H1 (cell line): Measurements from ENCODE around the gene ST8SIA2. TPM values are rescaled to one million over a fixed set of nuclear protein-coding genes. Genes with fewer than 3 reads are reported as not detected.

Experiments
- CTCF ChIA-PET: fragments of 300-600 bp; sonication (Branson Sonifier 250); formaldehyde crosslinking; loops from one replicate; lab custom pipeline; 2021; ENCODE audit not compliant: partially characterized antibody; lab: Charles Lee
- POLR2A ChIA-PET: fragments of 300-600 bp; sonication (Branson Sonifier 250); formaldehyde crosslinking; loops from one replicate; lab custom pipeline; 2021; ENCODE audit warnings: inconsistent platforms; ENCODE audit not compliant: partially characterized antibody; lab: Charles Lee
- DNase-seq, 2 experiments: peaks; one replicate each; pipeline versions ENCODE4 v3.0.0 to v3.0.0-alpha.2; 2010 to 2022; ENCODE audit warnings: low spot score in 2 of 2, low read depth in 1 of 2, mixed read lengths in 1 of 2
- FAIRE-seq: peaks from 2 replicates; lab custom pipeline; 2011; peaks lifted over from hg19 to GRCh38; lab: Jason Lieb, UNC
- H2AFZ ChIP-seq: 2 replicates; pipeline ENCODE4 v1.8.1; 2012; ENCODE audit warnings: low read length, inconsistent platforms
- H2AK5ac ChIP-seq: 2 replicates; pipeline ENCODE4 v1.6.1; 2013; ENCODE audit warnings: low read depth, low read length
- H2BK120ac ChIP-seq: replicated peaks from 2 replicates; pipeline ENCODE3; 2013; ENCODE audit warnings: low read depth, low read length, inconsistent platforms
- H2BK12ac ChIP-seq: 2 replicates; pipeline ENCODE4 v1.6.1; 2013; ENCODE audit warnings: low read depth, low read length
- H2BK15ac ChIP-seq: 2 replicates; pipeline ENCODE4 v1.6.1; 2013; ENCODE audit warnings: low read length
- H2BK20ac ChIP-seq: 2 replicates; pipeline ENCODE4 v1.6.1; 2013; ENCODE audit warnings: low read length
- H2BK5ac ChIP-seq: 2 replicates; pipeline ENCODE4 v1.6.1; 2013; ENCODE audit warnings: low read depth, low read length
- H3K14ac ChIP-seq: 2 replicates; pipeline ENCODE4 v1.6.1; 2013; ENCODE audit warnings: inconsistent platforms; ENCODE audit not compliant: insufficient read length
- H3K18ac ChIP-seq: 2 replicates; pipeline ENCODE4 v1.6.1; 2013; ENCODE audit warnings: low read length; ENCODE audit errors: extremely low read depth
- H3K23ac ChIP-seq: 2 replicates; pipeline ENCODE4 v1.6.1; 2013; ENCODE audit warnings: inconsistent platforms; ENCODE audit not compliant: insufficient read length
- H3K23me2 ChIP-seq: 2 replicates; pipeline ENCODE4 v1.6.1; 2013; ENCODE audit warnings: low read depth, low read length
- H3K27ac ChIP-seq: 2 replicates; pipeline ENCODE4 v1.6.1; 2011; ENCODE audit warnings: low read depth, low read length, inconsistent platforms
- H3K27me3 ChIP-seq, 4 experiments: replicated peaks in 1 of 4; 1 replicate in 1 of 4; 2 replicates in 3 of 4; pipeline versions ENCODE4 v1.6.1 to v1.8.1; 2011 to 2013; ENCODE audit warnings: low read length in 3 of 4, mild to moderate bottlenecking in 3 of 4, inconsistent platforms in 2 of 4, mixed read lengths in 2 of 4, moderate library complexity in 1 of 4; ENCODE audit not compliant: control insufficient read depth in 3 of 4, insufficient read depth in 3 of 4; ENCODE audit errors: extremely low read depth in 1 of 4
- H3K36me3 ChIP-seq, 4 experiments: 2 replicates each; pipeline versions ENCODE4 v1.6.1 to v1.8.1; 2011 to 2013; ENCODE audit warnings: mild to moderate bottlenecking in 4 of 4, low read length in 3 of 4, moderate library complexity in 2 of 4, control low read depth in 1 of 4, inconsistent platforms in 1 of 4; ENCODE audit not compliant: insufficient read depth in 4 of 4, control insufficient read depth in 2 of 4
- H3K4ac ChIP-seq: replicated peaks from 2 replicates; pipeline ENCODE3; 2013; ENCODE audit warnings: low read length, low read depth, mixed read lengths, inconsistent platforms; ENCODE audit not compliant: insufficient read length
- H3K4me1 ChIP-seq, 4 experiments: replicated peaks in 1 of 4; 1 replicate in 1 of 4; 2 replicates in 3 of 4; pipeline versions ENCODE4 v1.6.1 to v1.8.1; 2011 to 2013; ENCODE audit warnings: low read length in 3 of 4, inconsistent platforms in 2 of 4, mixed read lengths in 1 of 4; ENCODE audit not compliant: insufficient read depth in 4 of 4, control insufficient read depth in 3 of 4
- H3K4me2 ChIP-seq, 2 experiments: 2 replicates each; pipeline versions ENCODE4 v1.6.1 to v1.8.1; 2011 to 2013; ENCODE audit warnings: low read depth in 2 of 2, low read length in 2 of 2, control low read depth in 1 of 2, inconsistent platforms in 1 of 2, mild to moderate bottlenecking in 1 of 2; ENCODE audit not compliant: insufficient read depth in 1 of 2
- H3K4me3 ChIP-seq, 4 experiments: fragments of 200-600, 300-600 bp in 1 of 4; sonication (generic), shearing (Covaris generic), sonication (Bioruptor Twin) in 1 of 4; 2 replicates each; pipeline versions ENCODE4 v1.5.1 to v1.8.1; 2011 to 2016; ENCODE audit warnings: low read length in 4 of 4, low read depth in 3 of 4, control low read depth in 2 of 4, inconsistent platforms in 2 of 4, mild to moderate bottlenecking in 2 of 4, mixed read lengths in 1 of 4, moderate library complexity in 1 of 4; ENCODE audit not compliant: insufficient read depth in 2 of 4; ENCODE audit errors: extremely low read depth in 1 of 4
- H3K56ac ChIP-seq: replicated peaks from 2 replicates; pipeline ENCODE3; 2013; ENCODE audit warnings: low read depth, mild to moderate bottlenecking, mixed read lengths, low read length, inconsistent platforms; ENCODE audit not compliant: insufficient read length
- H3K79me1 ChIP-seq: 2 replicates; pipeline ENCODE4 v1.6.1; 2013; ENCODE audit warnings: low read depth, low read length, control low read depth
- H3K79me2 ChIP-seq, 2 experiments: 2 replicates each; pipeline versions ENCODE4 v1.6.1 to v1.8.1; 2012 to 2013; ENCODE audit warnings: low read length in 2 of 2, mild to moderate bottlenecking in 2 of 2, inconsistent platforms in 1 of 2; ENCODE audit not compliant: insufficient read depth in 2 of 2, control insufficient read depth in 1 of 2
- H3K9ac ChIP-seq, 4 experiments: replicated peaks in 1 of 4; 1 replicate in 1 of 4; 2 replicates in 3 of 4; pipeline versions ENCODE4 v1.6.1 to v1.8.1; 2011 to 2013; ENCODE audit warnings: low read depth in 3 of 4, low read length in 3 of 4, control low read depth in 2 of 4, mild to moderate bottlenecking in 2 of 4, moderate library complexity in 2 of 4, inconsistent platforms in 1 of 4; ENCODE audit errors: extremely low read depth in 1 of 4
- H3K9me3 ChIP-seq, 2 experiments: 2 replicates each; pipeline versions ENCODE4 v1.6.1 to v1.8.1; 2012 to 2013; ENCODE audit warnings: mild to moderate bottlenecking in 2 of 2, moderate library complexity in 2 of 2, control low read depth in 1 of 2, inconsistent platforms in 1 of 2, low read depth in 1 of 2, low read length in 1 of 2, mixed read lengths in 1 of 2; ENCODE audit not compliant: insufficient read depth in 2 of 2
- H4K20me1 ChIP-seq, 2 experiments: replicated peaks in 1 of 2; 2 replicates each; pipeline versions ENCODE3 to v1.8.1; 2011 to 2013; ENCODE audit warnings: inconsistent platforms in 2 of 2, low read length in 2 of 2, mild to moderate bottlenecking in 1 of 2; ENCODE audit not compliant: insufficient read depth in 2 of 2, control insufficient read depth in 1 of 2
- H4K5ac ChIP-seq: 2 replicates; pipeline ENCODE4 v1.6.1; 2013; ENCODE audit warnings: low read length, low read depth, mixed read lengths, inconsistent platforms; ENCODE audit not compliant: insufficient read length
- H4K8ac ChIP-seq: 2 replicates; pipeline ENCODE4 v1.8.0; 2013; ENCODE audit warnings: mild to moderate bottlenecking, moderate library complexity, low read length, inconsistent platforms; ENCODE audit not compliant: insufficient read depth; ENCODE audit errors: extremely low read depth
- H4K91ac ChIP-seq: replicated peaks from 2 replicates; pipeline ENCODE3; 2013; ENCODE audit warnings: low read length, mixed read lengths, inconsistent platforms; ENCODE audit not compliant: insufficient read length
- BCL11A ChIP-seq, 2 experiments: IDR thresholded peaks; one replicate each; pipeline ENCODE4 v1.6.1; 2011; ENCODE audit warnings: low read depth in 2 of 2, low read length in 2 of 2, mild to moderate bottlenecking in 2 of 2
- CHD1 ChIP-seq: IDR thresholded peaks from 2 replicates; pipeline ENCODE4 v1.6.1; 2012; ENCODE audit warnings: low read depth, low read length, improper control_type of control experiment
- CHD2 ChIP-seq: IDR thresholded peaks from 2 replicates; pipeline ENCODE4 v1.6.1; 2012; ENCODE audit warnings: low read length, improper control_type of control experiment
- HDAC2 ChIP-seq, 2 experiments: fragments of 300-600 bp in 1 of 2; sonication (generic) in 1 of 2; IDR thresholded peaks; 2 replicates each; pipeline ENCODE4 v1.6.1; 2011 to 2012; ENCODE audit warnings: low read depth in 2 of 2, low read length in 2 of 2, mild to moderate bottlenecking in 2 of 2, moderate library complexity in 2 of 2, borderline replicate concordance in 1 of 2, inconsistent platforms in 1 of 2
- JUND ChIP-seq: IDR thresholded peaks from 2 replicates; pipeline ENCODE4 v1.6.1; 2011; ENCODE audit warnings: mild to moderate bottlenecking, improper control_type of control experiment, low read length
- NANOG ChIP-seq: IDR thresholded peaks from 2 replicates; pipeline ENCODE4 v1.6.1; 2011; ENCODE audit warnings: low read length, low read depth, mild to moderate bottlenecking, inconsistent platforms; ENCODE audit not compliant: insufficient read depth, poor library complexity, severe bottlenecking
- RNF2 ChIP-seq: fragments of 200-900, 300-1000 bp; sonication (generic); IDR thresholded peaks from 2 replicates; pipeline ENCODE4 v1.7.1; 2016; ENCODE audit warnings: borderline replicate concordance, low read depth, mild to moderate bottlenecking, antibody characterized with exemption, low read length; ENCODE audit not compliant: poor library complexity, severe bottlenecking; ENCODE audit errors: missing control alignments
- SIN3A ChIP-seq, 2 experiments: IDR thresholded peaks in 1 of 2; conservative IDR thresholded peaks in 1 of 2; 2 replicates each; pipeline ENCODE4 v1.6.1; 2011 to 2012; ENCODE audit warnings: low read length in 2 of 2, improper control_type of control experiment in 1 of 2, low read depth in 1 of 2, mild to moderate bottlenecking in 1 of 2
- SIRT6 ChIP-seq: IDR thresholded peaks from one replicate; pipeline ENCODE4 v1.7.1; 2012; ENCODE audit warnings: low read length, inconsistent platforms
- SP4 ChIP-seq: IDR thresholded peaks from 2 replicates; pipeline ENCODE4 v1.6.1; 2012; ENCODE audit warnings: low read length, inconsistent platforms
- TAF7 ChIP-seq: optimal IDR thresholded peaks from 2 replicates; pipeline ENCODE3; 2011; ENCODE audit warnings: low read depth, mild to moderate bottlenecking, inconsistent platforms, low read length, moderate library complexity, borderline replicate concordance
- TCF12 ChIP-seq: IDR thresholded peaks from 2 replicates; pipeline ENCODE4 v1.6.1; 2011; ENCODE audit warnings: low read depth, mild to moderate bottlenecking, low read length
- WGBS, 2 experiments: shearing (Covaris generic) in 1 of 2; methylation state at CpG; one replicate each; pipeline versions ENCODE4 v1.1.6 to v1.1.7; 2013 to 2015; ENCODE audit warnings: low lambda C conversion rate in 2 of 2, mixed read lengths in 2 of 2, inconsistent platforms in 1 of 2, low coverage in 1 of 2, missing lambda C conversion rate in 1 of 2; ENCODE audit not compliant: insufficient replicate concordance in 2 of 2, insufficient coverage in 1 of 2, insufficient read length in 1 of 2; ENCODE audit errors: extremely low coverage in 1 of 2, missing lambda C conversion rate in 1 of 2; 5-methylcytosine and 5-hydroxymethylcytosine counted together
- polyA plus RNA-seq, 7 experiments: library from polyadenylated mRNA; depleted of rRNA in 3 of 7; stranded (reverse) in 5 of 7; unstranded in 2 of 7; fragments of >200 nt in 5 of 7; fragments of 200-250 nt in 2 of 7; gene quantifications; 1 replicate in 5 of 7; 2 replicates in 1 of 7; 4 replicates in 1 of 7; pipeline versions ENCODE4 v1.2.1 to v1.2.3, GENCODE V29; 2011 to 2013; ENCODE audit warnings: missing spikeins in 2 of 7, mixed read lengths in 2 of 7
- total RNA-seq: library from RNA; stranded (reverse); fragmentation: NEBNext Ultra II Directional; extraction: Animal tissue kit (Norgen Biotek cat#: 25700); gene quantifications from 2 replicates; pipeline ENCODE4 v1.2.1, GENCODE V29; 2021

Gene ST8SIA2
- total and polyA plus RNA-seq, 2 of the 8 experiments (the other 6 are each of a cell fraction or from before 2014, with no cell fraction given): 3.0 to 4.5 TPM

DNA sequence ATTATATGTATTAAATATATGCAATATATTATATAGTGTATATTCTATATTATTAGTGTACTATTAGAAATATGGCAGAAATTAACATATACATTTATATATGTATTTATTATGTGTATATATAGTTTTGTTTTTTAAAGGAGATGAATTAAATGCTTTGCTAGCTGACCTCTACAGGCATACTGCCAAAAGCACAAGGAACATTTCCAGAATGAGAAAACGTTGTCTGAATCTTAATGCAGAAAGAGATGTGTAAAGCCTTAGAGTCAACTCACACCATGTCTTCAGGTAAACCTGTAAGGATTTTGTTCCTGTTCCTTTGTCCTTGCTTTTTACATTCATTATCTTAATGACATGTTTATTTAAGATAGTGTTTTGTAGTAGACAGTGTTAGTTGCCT, 111.9 kb downstream of the ST8SIA2 start:
- no peak overlapping the region for H3K14ac ChIP-seq
- no peak overlapping the region for H2AFZ ChIP-seq
- H2BK15ac ChIP-seq: no peak overlapping the region
- no peak for TF ChIP-seq CHD2
- TF ChIP-seq RNF2: no peak
- no peak for TF ChIP-seq JUND
- TF ChIP-seq TAF7: no peak
- TF ChIP-seq NANOG: no peak
- no peak for TF ChIP-seq TCF12
- TF ChIP-seq SIRT6: no peak
- no peak for TF ChIP-seq CHD1
- no peak for TF ChIP-seq BCL11A (IDR thresholded peaks at IDR 0.05; ENCODE audit: low read depth in 2 of 2, low read length in 2 of 2)
- TF ChIP-seq SIN3A (conservative IDR thresholded peaks at IDR 0.05 in 1 of 2, IDR thresholded peaks at IDR 0.05 in 1 of 2; ENCODE audit: low read depth in 1 of 2, low read length in 2 of 2): no peak
- no peak for TF ChIP-seq SP4
- no peak for TF ChIP-seq HDAC2 (IDR thresholded peaks at IDR 0.05; ENCODE audit: borderline replicate concordance in 1 of 2, low read depth in 2 of 2, low read length in 2 of 2)
- no peak overlapping the region for H3K4ac ChIP-seq
- no peak overlapping the region for H2BK20ac ChIP-seq
- H4K5ac ChIP-seq: no peak overlapping the region
- ChIA-PET CTCF (interaction anchor here (0.6 to 1.1 kb wide), 2 partner anchors 16 to 1858 kb away, joined by 3 read pairs; no protein-coding TSS in a partner anchor), POLR2A (interaction anchor here (0.6 kb wide), 1 partner anchor 651 kb away, joined by 3 read pairs; no protein-coding TSS in a partner anchor)
- H2BK5ac ChIP-seq: no peak overlapping the region
- H2BK120ac ChIP-seq: no peak overlapping the region
- H4K91ac ChIP-seq: no peak overlapping the region
- H4K8ac ChIP-seq: no peak overlapping the region
- H3K23me2 ChIP-seq: no peaks in the 10 kb centered on the region
- no peak overlapping the region for H3K27ac ChIP-seq
- H3K9me3 ChIP-seq: peaks cover 15% of the 10 kb centered on the region in 2 experiments
- H3K4me1 ChIP-seq: peaks cover 0 to 8% (median 2%) of the 10 kb centered on the region in 4 experiments; a peak in 4 of 7 replicates
- peaks cover 2 to 7% (median 3%) of the 10 kb centered on the region in 4 experiments; a peak in 4 of 7 replicates for H3K27me3 ChIP-seq
- no peaks in the 10 kb centered on the region for H3K36me3 ChIP-seq
- H3K79me1 ChIP-seq: no peaks in the 10 kb centered on the region
- no peaks in the 10 kb centered on the region for H4K20me1 ChIP-seq
- WGBS, 2 experiments: 95% methylated on average over 1 of the region's 1 CpG; no CpG with 5 or more reads in 1 of the 2 experiments
- H2AK5ac ChIP-seq: no peak overlapping the region
- FAIRE-seq: no peak
- H3K79me2 ChIP-seq: no peaks in the 10 kb centered on the region
- H3K56ac ChIP-seq: no peak overlapping the region
- no peak overlapping the region for H3K4me3 ChIP-seq
- no peak overlapping the region for H2BK12ac ChIP-seq
- H3K23ac ChIP-seq: no peak overlapping the region
- no peak overlapping the region for H3K18ac ChIP-seq
- H3K4me2 ChIP-seq: no peak overlapping the region
- no peak for DNase-seq
- no peak overlapping the region for H3K9ac ChIP-seq
